Neuronal stem cell (in vitro differentiated cells): ENCODE results near the gene XYLT1.

Experiments used
- DNase-seq: peaks from one replicate; pipeline ENCODE4 v3.0.0-alpha.2; 2013; ENCODE audit warnings: low spot score
- H2AFZ ChIP-seq: one replicate; pipeline ENCODE4 v1.6.1; 2013; ENCODE audit warnings: mild to moderate bottlenecking, low read length, inconsistent platforms
- H2AK5ac ChIP-seq: 2 replicates; pipeline ENCODE4 v1.6.1; 2013; ENCODE audit warnings: low read depth, mild to moderate bottlenecking, inconsistent platforms, low read length, moderate library complexity, mixed read lengths
- H2BK120ac ChIP-seq: 2 replicates; pipeline ENCODE4 v1.6.1; 2013; ENCODE audit warnings: low read depth, mild to moderate bottlenecking, inconsistent platforms, low read length, moderate library complexity, mixed read lengths
- H2BK12ac ChIP-seq: one replicate; pipeline ENCODE4 v1.6.1; 2013; ENCODE audit warnings: low read length, inconsistent platforms
- H2BK15ac ChIP-seq: 2 replicates; pipeline ENCODE4 v1.6.1; 2013; ENCODE audit warnings: mild to moderate bottlenecking, low read length, inconsistent platforms, mixed read lengths
- H2BK5ac ChIP-seq: one replicate; pipeline ENCODE4 v1.6.1; 2013; ENCODE audit warnings: inconsistent platforms, mild to moderate bottlenecking, low read length, moderate library complexity
- H3K14ac ChIP-seq: one replicate; pipeline ENCODE4 v1.6.1; 2013; ENCODE audit warnings: low read length, inconsistent platforms
- H3K18ac ChIP-seq: 2 replicates; pipeline ENCODE4 v1.6.1; 2013; ENCODE audit warnings: low read length, inconsistent platforms
- H3K23ac ChIP-seq: 2 replicates; pipeline ENCODE4 v1.6.1; 2013; ENCODE audit warnings: low read depth, mild to moderate bottlenecking, mixed read lengths, low read length, inconsistent platforms; ENCODE audit not compliant: poor library complexity
- H3K27ac ChIP-seq: replicated peaks from 3 replicates; pipeline ENCODE4 v1.5.1; 2013; ENCODE audit warnings: low read length, inconsistent platforms
- H3K27me3 ChIP-seq, 3 experiments: 2 replicates each; pipeline ENCODE4 v1.6.1; 2013; ENCODE audit warnings: low read length in 3 of 3, mild to moderate bottlenecking in 2 of 3, inconsistent platforms in 1 of 3, low read depth in 1 of 3, mixed read lengths in 1 of 3, moderate library complexity in 1 of 3; ENCODE audit not compliant: control insufficient read depth in 3 of 3, insufficient read depth in 3 of 3
- H3K36me3 ChIP-seq, 2 donors: replicated peaks in 1 of 2; 2 replicates each; pipeline ENCODE4 v1.6.1; 2013; ENCODE audit warnings: low read length in 2 of 2; ENCODE audit not compliant: control insufficient read depth in 2 of 2, insufficient read depth in 2 of 2
- H3K4ac ChIP-seq: 2 replicates; pipeline ENCODE4 v1.6.1; 2013; ENCODE audit warnings: inconsistent platforms, mild to moderate bottlenecking, low read length, moderate library complexity
- H3K4me1 ChIP-seq, 2 donors: 1 replicate in 1 of 2; 2 replicates in 1 of 2; pipeline ENCODE4 v1.6.1; 2013; ENCODE audit warnings: low read length in 2 of 2, low read depth in 1 of 2; ENCODE audit not compliant: control insufficient read depth in 2 of 2, insufficient read depth in 1 of 2
- H3K4me2 ChIP-seq: one replicate; pipeline ENCODE4 v1.6.1; 2013; ENCODE audit warnings: mild to moderate bottlenecking, low read length, inconsistent platforms; ENCODE audit not compliant: insufficient read depth, poor library complexity, severe bottlenecking
- H3K4me3 ChIP-seq, 2 donors: 2 replicates each; pipeline ENCODE4 v1.5.1; 2013; ENCODE audit warnings: low read length in 2 of 2, mild to moderate bottlenecking in 2 of 2, inconsistent platforms in 1 of 2, moderate library complexity in 1 of 2
- H3K79me1 ChIP-seq: one replicate; pipeline ENCODE4 v1.6.1; 2013; ENCODE audit warnings: low read depth, mild to moderate bottlenecking, inconsistent platforms, low read length, moderate library complexity
- H3K9ac ChIP-seq: one replicate; pipeline ENCODE4 v1.6.1; 2013; ENCODE audit warnings: mild to moderate bottlenecking, low read depth, low read length, inconsistent platforms; ENCODE audit not compliant: poor library complexity
- H3K9me3 ChIP-seq, 2 donors: replicated peaks in 1 of 2; 2 replicates each; pipeline versions ENCODE3 to v1.6.1; 2013; ENCODE audit warnings: low read length in 2 of 2, mild to moderate bottlenecking in 2 of 2, inconsistent platforms in 1 of 2, low read depth in 1 of 2, mixed read lengths in 1 of 2, moderate library complexity in 1 of 2; ENCODE audit not compliant: control insufficient read depth in 2 of 2, insufficient read depth in 1 of 2
- H4K8ac ChIP-seq: one replicate; pipeline ENCODE4 v1.6.1; 2013; ENCODE audit warnings: low read depth, mild to moderate bottlenecking, inconsistent platforms, low read length, moderate library complexity
- H4K91ac ChIP-seq: one replicate; pipeline ENCODE4 v1.6.1; 2013; ENCODE audit warnings: low read length, low read depth, mild to moderate bottlenecking, inconsistent platforms; ENCODE audit not compliant: poor library complexity
- WGBS, 2 donors: extraction: QIAGEN DNeasy Blood & Tissue Kit; methylation state at CpG; one replicate each; pipeline ENCODE4 v1.1.7; 2013; ENCODE audit warnings: missing lambda C conversion rate in 2 of 2, mixed read lengths in 1 of 2; ENCODE audit not compliant: insufficient read length in 2 of 2, insufficient replicate concordance in 1 of 2; ENCODE audit errors: extremely low coverage in 2 of 2; 5-methylcytosine and 5-hydroxymethylcytosine counted together

XYLT1 gene

GRCh38 chr16:17474037-17474436, 3.3 kb upstream of the XYLT1 start:
- no peak overlapping the region for H3K9ac ChIP-seq
- no peak overlapping the region for H3K23ac ChIP-seq
- H2BK12ac ChIP-seq = no peak overlapping the region
- no peak overlapping the region for H3K4ac ChIP-seq
- peaks cover 8 to 9% of the 10 kb centered on the region in 2 donors for H3K4me1 ChIP-seq
- no peak overlapping the region for H4K91ac ChIP-seq
- H3K14ac ChIP-seq = no peak overlapping the region
- no peak overlapping the region for H3K4me3 ChIP-seq
- no peak overlapping the region for H2BK15ac ChIP-seq
- peaks cover 0 to 33% (median 9%) of the 10 kb centered on the region in 3 experiments for H3K27me3 ChIP-seq
- no peak overlapping the region for H2AK5ac ChIP-seq
- no peaks in the 10 kb centered on the region for H3K36me3 ChIP-seq
- no peaks in the 10 kb centered on the region for H3K9me3 ChIP-seq
- no peak overlapping the region for H3K27ac ChIP-seq
- H3K79me1 ChIP-seq = no peaks in the 10 kb centered on the region
- DNase-seq = no peak
- peak overlapping the region; percentile 10 for H2AFZ ChIP-seq
- peak overlapping the region; percentile 16 for H2BK5ac ChIP-seq
- H2BK120ac ChIP-seq = no peak overlapping the region
- H3K4me2 ChIP-seq = no peak overlapping the region
- WGBS, 2 donors = no CpG with 5 or more reads among the region's 4 CpGs
- H4K8ac ChIP-seq = no peak overlapping the region
- H3K18ac ChIP-seq = peak overlapping the region; percentile 67

GRCh38 chr16:17471719-17472461, 1.1 kb upstream of the XYLT1 start:
- Histone ChIP-seq H3K18ac (peak overlapping the region; percentile 3), H3K9me3 (no peaks in the 10 kb centered on the region), H2AFZ (peak overlapping the region; percentile 91), H4K8ac (no peak overlapping the region), H2BK15ac (no peak overlapping the region), H3K4me2 (peak overlapping the region; percentile 79), H2BK5ac (no peak overlapping the region), H3K4me1 (peaks cover 18 to 21% of the 10 kb centered on the region in 2 donors), H2AK5ac (no peak overlapping the region), H3K27ac (no peak overlapping the region), H2BK120ac (no peak overlapping the region), H4K91ac (no peak overlapping the region), H3K79me1 (no peaks in the 10 kb centered on the region), H3K36me3 (no peaks in the 10 kb centered on the region), H3K4ac (no peak overlapping the region), H3K27me3 (peaks cover 0 to 36% (median 12%) of the 10 kb centered on the region in 3 experiments), H2BK12ac (no peak overlapping the region), H3K4me3 (no peak overlapping the region), H3K9ac (no peak overlapping the region), H3K14ac (no peak overlapping the region), H3K23ac (no peak overlapping the region)
- no CpG with 5 or more reads among the region's 15 CpGs for WGBS, 2 donors
- no peak for DNase-seq

GRCh38 chr16:17470182-17470907, 415 bp downstream of the XYLT1 start:
- peaks cover 16 to 24% of the 10 kb centered on the region in 2 donors for H3K4me1 ChIP-seq
- H2BK120ac ChIP-seq = no peak overlapping the region
- H4K8ac ChIP-seq = no peak overlapping the region
- H2BK15ac ChIP-seq = no peak overlapping the region
- no CpG with 5 or more reads among the region's 95 CpGs for WGBS, 2 donors
- H3K4me2 ChIP-seq = peak overlapping the region; percentile 79
- no peak overlapping the region for H3K23ac ChIP-seq
- H3K14ac ChIP-seq = no peak overlapping the region
- no peak overlapping the region for H2BK5ac ChIP-seq
- peaks cover 0 to 26% (median 12%) of the 10 kb centered on the region in 3 experiments for H3K27me3 ChIP-seq
- H3K9ac ChIP-seq = peak overlapping the region; percentile 61
- H2AFZ ChIP-seq = peak overlapping the region; percentile 91
- H2BK12ac ChIP-seq = peak overlapping the region; percentile 14
- peak overlapping the region; percentile 54 to 91 for H3K4me3 ChIP-seq
- no peak overlapping the region for H3K4ac ChIP-seq
- no peak overlapping the region for H4K91ac ChIP-seq
- H3K27ac ChIP-seq = no peak overlapping the region
- H3K36me3 ChIP-seq = no peaks in the 10 kb centered on the region
- no peaks in the 10 kb centered on the region for H3K9me3 ChIP-seq
- DNase-seq = no peak
- peaks cover 3% of the 10 kb centered on the region for H3K79me1 ChIP-seq
- H2AK5ac ChIP-seq = no peak overlapping the region
- H3K18ac ChIP-seq = peak overlapping the region; percentile 92

- DNase-seq = no peak
- no peak overlapping the region for H2BK120ac ChIP-seq
- H3K79me1 ChIP-seq = peaks cover 3% of the 10 kb centered on the region
- H3K4me1 ChIP-seq = peaks cover 16 to 22% of the 10 kb centered on the region in 2 donors
- peaks cover 0 to 26% (median 12%) of the 10 kb centered on the region in 3 experiments for H3K27me3 ChIP-seq
- H3K14ac ChIP-seq = no peak overlapping the region
- H2BK12ac ChIP-seq = peak overlapping the region; percentile 14
- peak overlapping the region; percentile 88 for H3K18ac ChIP-seq
- H3K23ac ChIP-seq = no peak overlapping the region
- no peak overlapping the region for H2BK15ac ChIP-seq
- H3K9ac ChIP-seq = peak overlapping the region; percentile 61
- peak overlapping the region; percentile 54 to 91 for H3K4me3 ChIP-seq
- peak overlapping the region; percentile 71 for H3K4me2 ChIP-seq
- no peak overlapping the region for H2BK5ac ChIP-seq
- H3K27ac ChIP-seq = no peak overlapping the region
- H2AFZ ChIP-seq = peak overlapping the region; percentile 91
- no peaks in the 10 kb centered on the region for H3K36me3 ChIP-seq
- H2AK5ac ChIP-seq = no peak overlapping the region
- no peaks in the 10 kb centered on the region for H3K9me3 ChIP-seq
- no CpG with 5 or more reads among the region's 16 CpGs for WGBS, 2 donors
- H3K4ac ChIP-seq = no peak overlapping the region
- H4K91ac ChIP-seq = no peak overlapping the region
- H4K8ac ChIP-seq = no peak overlapping the region
These were observed 999 bp downstream of the XYLT1 start for GRCh38 chr16:17469741-17470181.
